ENCODE data around the gene POLH.

GRCh38 chr6:43644940-43645612, 69.1 kb downstream of the POLH start, which contains the start of gene RSPH9:
- no peak for TF ChIP-seq CTCF (conservative IDR thresholded peaks at IDR 0.05; ENCODE audit: low read depth in 2 of 2)
- no peak for TF ChIP-seq POLR2AphosphoS5 (IDR thresholded peaks at IDR 0.05; ENCODE audit: low read depth)
- peak; percentile 43; the same call in 1 of the 2 replicates for TF ChIP-seq CREB1 (CRISPR knock-in tag; IDR thresholded peaks at IDR 0.05; ENCODE audit: low read depth)
- TF ChIP-seq EZH2phosphoT487 (IDR thresholded peaks at IDR 0.05; ENCODE audit: unreplicated experiment), result no peak
- no peak for TF ChIP-seq EZH2 (IDR thresholded peaks at IDR 0.05; ENCODE audit: low read depth, unreplicated experiment)

Measured in GM23338 (cell line).